HG02973 (cell line): Measurements from ENCODE around the gene APC.
"Not testable (repeated sequence)": the region's sequence is repeated elsewhere in the genome, so short reads cannot be mapped to it uniquely, and the experiment has no call there.

Source experiments
- ATAC-seq: cut with Tn5 transposase; IDR thresholded peaks from one replicate; pipeline ENCODE4 v1.9.1; 2021; ENCODE audit warnings: moderate library complexity; ENCODE audit not compliant: unreplicated experiment

The APC gene

GRCh38 chr5:112713206-112713605 is 24.5 kb upstream of the APC start:
- ATAC-seq: no peak

- not testable (repeated sequence) for ATAC-seq
Measured at GRCh38 chr5:112716895-112717294, 20.8 kb upstream of the APC start.

GRCh38 chr5:112717506-112718082 is 20.1 kb upstream of the APC start:
- ATAC-seq: no peak

- ATAC-seq: no peak
Measured at GRCh38 chr5:112718344-112718743, 19.3 kb upstream of the APC start.

- no peak for ATAC-seq
Measured at GRCh38 chr5:112720576-112720975, 17.1 kb upstream of the APC start.

GRCh38 chr5:112724901-112725300 is 12.8 kb upstream of the APC start:
- no peak for ATAC-seq

- no peak for ATAC-seq
Measured at GRCh38 chr5:112729630-112730029, 8.1 kb upstream of the APC start.

- no peak for ATAC-seq
Measured at GRCh38 chr5:112732131-112732530, 5.6 kb upstream of the APC start.

- ATAC-seq: no peak
Measured at GRCh38 chr5:112733586-112733985, 4.1 kb upstream of the APC start.

GRCh38 chr5:112734597-112734996 is 3.1 kb upstream of the APC start:
- ATAC-seq: no peak

GRCh38 chr5:112735702-112736101 is 2.0 kb upstream of the APC start:
- ATAC-seq: no peak

GRCh38 chr5:112737070-112737462 is 619 bp upstream of the APC start:
- no peak for ATAC-seq

GRCh38 chr5:112738191-112738560 is 491 bp downstream of the APC start:
- ATAC-seq: peak; percentile 31

GRCh38 chr5:112742424-112742823 is 4.7 kb downstream of the APC start:
- no peak for ATAC-seq

- no peak for ATAC-seq
Measured at GRCh38 chr5:112743631-112744030, 5.9 kb downstream of the APC start.

GRCh38 chr5:112752335-112752734 is 14.7 kb downstream of the APC start:
- no peak for ATAC-seq

GRCh38 chr5:112755703-112756102 is 18.0 kb downstream of the APC start:
- ATAC-seq: no peak

GRCh38 chr5:112757468-112758208 is 20.0 kb downstream of the APC start:
- peak; percentile 90 for ATAC-seq

GRCh38 chr5:112758676-112759075 is 21.0 kb downstream of the APC start:
- ATAC-seq: no peak

- no peak for ATAC-seq
Measured at GRCh38 chr5:112762113-112762810, 24.6 kb downstream of the APC start.

GRCh38 chr5:112763165-112763564 is 25.5 kb downstream of the APC start:
- ATAC-seq: no peak

- no peak for ATAC-seq
Measured at GRCh38 chr5:112772124-112772523, 34.4 kb downstream of the APC start.
